ENCODE measurements around the gene FIGNL2. TPM values are rescaled to one million over a fixed set of nuclear protein-coding genes. Genes with fewer than 3 reads are reported as not detected.

FIGNL2 gene
- total RNA-seq, 1 experiment from 2014 or later, result not detected

DNA sequence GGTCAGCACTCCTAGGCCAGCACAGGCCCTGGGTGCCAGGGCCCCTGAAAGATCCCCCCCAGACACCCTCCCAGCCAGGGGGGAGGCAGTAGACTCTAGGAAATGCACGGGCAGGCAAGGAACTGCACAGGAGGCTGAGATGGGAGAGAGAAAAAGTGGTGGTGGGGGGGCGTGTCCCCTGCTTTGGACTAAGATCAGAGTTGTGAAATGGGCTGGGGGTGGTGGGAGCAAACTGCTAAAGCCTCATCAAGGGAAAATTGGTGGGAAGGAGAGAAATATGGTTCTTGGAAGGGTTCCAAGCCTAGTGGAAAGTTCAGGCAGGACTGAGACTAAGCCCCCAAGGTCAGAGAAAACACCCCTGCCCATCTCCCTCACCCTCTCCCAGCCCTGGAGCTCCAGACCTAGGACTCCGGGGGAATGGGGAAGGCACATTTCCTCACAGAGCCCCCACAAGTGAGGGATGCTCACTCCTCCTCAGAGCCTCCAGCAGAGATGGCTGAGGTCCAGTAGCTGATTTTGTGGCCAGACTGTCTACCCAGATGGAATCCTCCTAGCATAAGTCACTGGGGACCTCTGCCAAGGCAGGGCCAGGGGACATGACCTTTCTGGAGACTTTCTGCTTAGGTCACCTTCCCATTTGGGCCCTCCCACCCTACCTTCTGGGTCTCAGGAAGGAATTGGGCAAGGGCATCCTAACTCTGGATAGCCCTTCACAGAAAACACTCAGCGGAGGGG lies 29.8 kb downstream of the FIGNL2 start:
- intact Hi-C loops (cut with micrococcal nuclease), result no loop called here
- Histone ChIP-seq H3K79me2 (ENCODE audit: low read length) (peaks cover 25% of the 10 kb centered on the region), H3K36me3 (ENCODE audit: low read depth, low read length) (no peaks in the 10 kb centered on the region), H3K4me1 (ENCODE audit: insufficient read depth, low read length) (peaks cover 24% of the 10 kb centered on the region; the same call in 1 of the 2 replicates), H3K9me3 (ENCODE audit: low read length) (no peaks in the 10 kb centered on the region), H2AFZ (ENCODE audit: low read length) (no peak overlapping the region), H3K9me2 (replicated peaks; ENCODE audit: low read length) (no peaks in the 10 kb centered on the region), H3K4me2 (ENCODE audit: low read length) (no peak overlapping the region), H3F3A (ENCODE audit: low read length, unreplicated experiment) (no peaks in the 10 kb centered on the region), H4K20me1 (ENCODE audit: low read length) (no peaks in the 10 kb centered on the region), H3K4me3 (ENCODE audit: low read length) (no peak overlapping the region), H3K9ac (ENCODE audit: low read length) (no peak overlapping the region), H3K27ac (ENCODE audit: low read length) (no peak overlapping the region), H3K27me3 (ENCODE audit: low read length) (no peaks in the 10 kb centered on the region)
- ChIA-PET CTCF (no interaction called here), POLR2A (ENCODE audit: unreplicated experiment) (no interaction called here)
- DNase-seq, result peak; percentile 29
- ATAC-seq, result no peak
- BruUV-seq (replicated peaks), result no TSS peak
- TF ChIP-seq, protein P1, sequence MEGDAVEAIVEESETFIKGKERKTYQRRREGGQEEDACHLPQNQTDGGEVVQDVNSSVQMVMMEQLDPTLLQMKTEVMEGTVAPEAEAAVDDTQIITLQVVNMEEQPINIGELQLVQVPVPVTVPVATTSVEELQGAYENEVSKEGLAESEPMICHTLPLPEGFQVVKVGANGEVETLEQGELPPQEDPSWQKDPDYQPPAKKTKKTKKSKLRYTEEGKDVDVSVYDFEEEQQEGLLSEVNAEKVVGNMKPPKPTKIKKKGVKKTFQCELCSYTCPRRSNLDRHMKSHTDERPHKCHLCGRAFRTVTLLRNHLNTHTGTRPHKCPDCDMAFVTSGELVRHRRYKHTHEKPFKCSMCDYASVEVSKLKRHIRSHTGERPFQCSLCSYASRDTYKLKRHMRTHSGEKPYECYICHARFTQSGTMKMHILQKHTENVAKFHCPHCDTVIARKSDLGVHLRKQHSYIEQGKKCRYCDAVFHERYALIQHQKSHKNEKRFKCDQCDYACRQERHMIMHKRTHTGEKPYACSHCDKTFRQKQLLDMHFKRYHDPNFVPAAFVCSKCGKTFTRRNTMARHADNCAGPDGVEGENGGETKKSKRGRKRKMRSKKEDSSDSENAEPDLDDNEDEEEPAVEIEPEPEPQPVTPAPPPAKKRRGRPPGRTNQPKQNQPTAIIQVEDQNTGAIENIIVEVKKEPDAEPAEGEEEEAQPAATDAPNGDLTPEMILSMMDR (conservative IDR thresholded peaks at IDR 0.05; ENCODE audit: low read depth, low read length), result no peak
- TF ChIP-seq EZH2phosphoT487 (IDR thresholded peaks at IDR 0.05; ENCODE audit: borderline replicate concordance, low read length), result no peak

DNA sequence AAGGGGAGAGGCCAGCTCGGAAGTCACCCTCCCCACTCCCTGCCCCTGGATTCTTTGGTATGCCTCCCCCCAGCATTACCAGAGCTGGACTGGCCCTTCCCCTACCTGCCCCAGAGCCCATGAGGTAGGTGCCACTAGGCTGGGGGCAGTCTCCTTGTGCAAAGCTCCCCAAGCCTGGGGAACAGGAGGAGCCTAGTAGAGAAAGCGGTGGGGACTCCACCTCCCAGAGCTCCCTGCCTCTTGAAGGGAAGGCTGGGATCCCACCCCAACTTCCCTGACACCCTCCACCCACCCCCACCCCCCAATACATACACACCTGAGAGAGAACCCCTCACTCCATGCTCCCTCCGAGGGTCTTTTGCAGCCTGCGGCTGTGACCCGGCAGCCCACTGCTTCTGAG lies 30.4 kb downstream of the FIGNL2 start:
- Histone ChIP-seq H3K9me3 (ENCODE audit: low read length) (no peaks in the 10 kb centered on the region), H3K9ac (ENCODE audit: low read length) (no peak overlapping the region), H3K9me2 (replicated peaks; ENCODE audit: low read length) (no peaks in the 10 kb centered on the region), H3K27ac (ENCODE audit: low read length) (no peak overlapping the region), H3K4me2 (ENCODE audit: low read length) (no peak overlapping the region), H3K27me3 (ENCODE audit: low read length) (no peaks in the 10 kb centered on the region), H3K4me3 (ENCODE audit: low read length) (no peak overlapping the region), H2AFZ (ENCODE audit: low read length) (no peak overlapping the region), H3K4me1 (ENCODE audit: insufficient read depth, low read length) (peaks cover 24% of the 10 kb centered on the region; the same call in 1 of the 2 replicates), H3K36me3 (ENCODE audit: low read depth, low read length) (no peaks in the 10 kb centered on the region), H3K79me2 (ENCODE audit: low read length) (peaks cover 25% of the 10 kb centered on the region), H3F3A (ENCODE audit: low read length, unreplicated experiment) (no peaks in the 10 kb centered on the region), H4K20me1 (ENCODE audit: low read length) (no peaks in the 10 kb centered on the region)
- ATAC-seq, result no peak
- ChIA-PET CTCF (no interaction called here), POLR2A (ENCODE audit: unreplicated experiment) (no interaction called here)
- BruUV-seq (replicated peaks), result no TSS peak
- intact Hi-C loops (cut with micrococcal nuclease), result no loop called here
- DNase-seq, result no peak
- TF ChIP-seq EZH2phosphoT487 (IDR thresholded peaks at IDR 0.05; ENCODE audit: borderline replicate concordance, low read length), result no peak
- TF ChIP-seq EZH2 (IDR thresholded peaks at IDR 0.05; ENCODE audit: low read length, unreplicated experiment), result no peak
- TF ChIP-seq, protein P1 (conservative IDR thresholded peaks at IDR 0.05; ENCODE audit: low read depth, low read length), result no peak

All from PC-3 (cell line).